Tibial nerve (tissue), 3 donors: Measurements from ENCODE around the gene LRRC14B.
"Not testable (repeated sequence)": the region's sequence is repeated elsewhere in the genome, so short reads cannot be mapped to it uniquely, and the experiment has no call there.

ENCODE experiments used
- CTCF ChIP-seq, 5 experiments: fragments of 200-600 bp in 3 of 5; fragments of 450-650 bp in 2 of 5; sonication (generic) in 3 of 5; IDR thresholded peaks; one replicate each; pipeline ENCODE4 v1.5.1; 2016 to 2019; ENCODE audit warnings: antibody characterized with exemption in 5 of 5, mild to moderate bottlenecking in 3 of 5, moderate library complexity in 2 of 5
- POLR2A ChIP-seq, 2 donors: fragments of 450-650 bp; IDR thresholded peaks; one replicate each; pipeline ENCODE4 v1.6.1; 2017; ENCODE audit warnings: antibody characterized with exemption in 2 of 2, mild to moderate bottlenecking in 2 of 2, moderate library complexity in 2 of 2

GRCh38 chr5:237931-238330 is 46.6 kb downstream of the LRRC14B start:
- TF ChIP-seq CTCF, POLR2A (IDR thresholded peaks at IDR 0.05): not testable (repeated sequence)
